Spleen (tissue), 11 donors: ENCODE measurements around the gene SNX30. TPM values are rescaled to one million over a fixed set of nuclear protein-coding genes. Genes with fewer than 3 reads are reported as not detected.

Experiments used
- DNase-seq: peaks from one replicate; pipeline ENCODE4 v3.0.0-alpha.2; 2020
- H3K27ac ChIP-seq, 8 donors: fragments of 200-600 bp; sonication (generic) in 7 of 8; 1 replicate in 4 of 8; 2 replicates in 4 of 8; pipeline versions ENCODE4 v1.5.0 to v1.8.0; 2016 to 2021; ENCODE audit warnings: inconsistent platforms in 4 of 8, mild to moderate bottlenecking in 4 of 8, moderate library complexity in 1 of 8
- H3K27me3 ChIP-seq, 7 donors: fragments of 200-600 bp; sonication (generic) in 6 of 7; replicated peaks in 1 of 7; 1 replicate in 4 of 7; 2 replicates in 3 of 7; pipeline versions ENCODE4 v1.5.0 to v1.8.0; 2016 to 2021; ENCODE audit warnings: inconsistent platforms in 3 of 7, mild to moderate bottlenecking in 1 of 7
- H3K36me3 ChIP-seq, 6 donors: fragments of 200-600 bp; sonication (generic) in 5 of 6; 1 replicate in 4 of 6; 2 replicates in 2 of 6; pipeline versions ENCODE4 v1.5.0 to v1.8.0; 2016 to 2021; ENCODE audit warnings: inconsistent platforms in 2 of 6
- H3K4me1 ChIP-seq, 6 donors: fragments of 200-600 bp; sonication (generic) in 5 of 6; 1 replicate in 3 of 6; 2 replicates in 3 of 6; pipeline versions ENCODE4 v1.5.0 to v1.8.0; 2016 to 2021; ENCODE audit warnings: inconsistent platforms in 3 of 6
- H3K4me3 ChIP-seq, 8 donors: fragments of 200-600 bp; sonication (generic) in 7 of 8; 1 replicate in 4 of 8; 2 replicates in 4 of 8; pipeline versions ENCODE4 v1.5.0 to v1.8.0; 2016 to 2021; ENCODE audit warnings: inconsistent platforms in 4 of 8, mild to moderate bottlenecking in 4 of 8, moderate library complexity in 2 of 8
- H3K9me3 ChIP-seq, 8 donors: fragments of 200-600 bp; sonication (generic) in 7 of 8; 1 replicate in 4 of 8; 2 replicates in 4 of 8; pipeline versions ENCODE4 v1.5.0 to v1.8.0; 2016 to 2021; ENCODE audit warnings: inconsistent platforms in 4 of 8
- POLR2A ChIP-seq, 3 donors: fragments of 450-650 bp; IDR thresholded peaks; one replicate each; pipeline ENCODE4 v1.5.1; 2017; ENCODE audit warnings: antibody characterized with exemption in 3 of 3, mild to moderate bottlenecking in 1 of 3
- POLR2AphosphoS5 ChIP-seq, 3 donors: sonication (generic); formaldehyde crosslinking; IDR thresholded peaks; one replicate each; pipeline ENCODE4 v1.5.1; 2017; ENCODE audit warnings: antibody characterized with exemption in 3 of 3
- WGBS, 5 donors: extraction: QIAGEN DNeasy Blood & Tissue Kit in 3 of 5; methylation state at CpG; one replicate each; pipeline versions ENCODE4 v1.1.5 to v1.1.7; 2013 to 2018; 5-methylcytosine and 5-hydroxymethylcytosine counted together
- intact Hi-C: fragments of 100-400 bp; cut with DNase I; formaldehyde crosslinking; loops from one replicate; pipeline ENCODE4 v1.15.0; 2023; ENCODE audit warnings: low total_unique reads
- polyA plus RNA-seq, 3 donors: library from polyadenylated mRNA; stranded (reverse); fragments of 200-250 nt; gene quantifications; one replicate each; pipeline ENCODE4 v1.2.1, GENCODE V29; 2013
- total RNA-seq, 7 donors: library from RNA; depleted of rRNA in 3 of 7; stranded (reverse); fragments of >200 nt in 3 of 7; fragmentation: NEBNext Ultra II Directional in 4 of 7; extraction: Animal tissue kit (Norgen Biotek cat#: 25700) in 4 of 7; gene quantifications; one replicate each; pipeline versions ENCODE4 v1.1.0 to v1.2.1, GENCODE V29; 2016 to 2021
- TF ChIP-seq, protein P1 (sequence below), 11 experiments: fragments of 200-600 bp in 7 of 11; fragments of 450-650 bp in 4 of 11; sonication (generic) in 4 of 11; IDR thresholded peaks in 8 of 11; conservative IDR thresholded peaks in 3 of 11; 1 replicate in 7 of 11; 2 replicates in 4 of 11; pipeline versions ENCODE4 v1.4.0 to v1.8.0; 2016 to 2021; ENCODE audit warnings: antibody characterized with exemption in 11 of 11, inconsistent platforms in 4 of 11, mild to moderate bottlenecking in 1 of 11
- donor health status: healthy with polysubstance abuse.
- donor health status: DM: no; HTN: no; CAD: no; lungs with moderate emphysema.
- donor health status: DM: no; HTN: no; CAD: no.
- donor health status: Bipolar disorder and iron deficiency.
- donor health status: healthy.
- donor health status: DM: no; HTN: no; CAD: no.
- donor health status: DM: yes; HTN: yes; CAD: no.

The SNX30 gene
- total and polyA plus RNA-seq, 10 donors = 1.2 to 23.3 (median 14.6) TPM

DNA sequence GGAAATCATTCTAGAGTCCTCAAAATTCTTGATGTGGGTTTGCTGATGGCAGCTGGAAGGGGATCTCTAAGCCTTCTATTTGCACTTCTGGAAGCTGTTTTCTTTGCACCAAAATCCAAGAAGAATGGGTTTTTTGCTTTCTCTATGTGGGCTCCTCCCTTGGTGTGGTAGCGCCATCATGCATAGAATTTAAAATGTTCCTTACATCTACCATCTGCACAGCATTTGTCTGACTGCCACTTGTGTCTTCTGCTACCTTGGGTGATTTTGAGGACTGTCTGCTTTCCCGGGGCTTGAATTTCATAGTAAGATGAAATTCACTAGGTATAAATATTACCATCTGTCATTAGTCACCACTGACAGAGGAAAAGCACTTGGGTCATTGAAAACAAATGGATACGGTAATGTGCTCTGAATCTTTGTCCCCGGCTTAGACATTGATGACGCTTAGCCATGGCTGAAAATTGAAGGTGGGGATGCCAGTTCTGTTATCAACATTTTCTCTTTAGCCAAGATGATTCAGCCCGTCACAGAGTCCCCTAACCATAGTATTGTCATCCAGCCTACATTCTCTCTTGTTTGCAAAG is 30.0 kb downstream of the SNX30 start:
- 92 to 96% (median 95%) methylated on average over 6 of the region's 6 CpGs for WGBS, 5 donors
- Histone ChIP-seq H3K27ac (no peak overlapping the region), H3K27me3 (no peaks in the 10 kb centered on the region), H3K9me3 (no peaks in the 10 kb centered on the region), H3K4me1 (peaks cover 0 to 19% (median 0%) of the 10 kb centered on the region in 6 donors), H3K36me3 (no peaks in the 10 kb centered on the region), H3K4me3 (no peak overlapping the region)
- no peak for DNase-seq
- TF ChIP-seq POLR2AphosphoS5 (IDR thresholded peaks at IDR 0.05) (no peak), POLR2A (IDR thresholded peaks at IDR 0.05) (no peak)
- TF ChIP-seq, protein P1, sequence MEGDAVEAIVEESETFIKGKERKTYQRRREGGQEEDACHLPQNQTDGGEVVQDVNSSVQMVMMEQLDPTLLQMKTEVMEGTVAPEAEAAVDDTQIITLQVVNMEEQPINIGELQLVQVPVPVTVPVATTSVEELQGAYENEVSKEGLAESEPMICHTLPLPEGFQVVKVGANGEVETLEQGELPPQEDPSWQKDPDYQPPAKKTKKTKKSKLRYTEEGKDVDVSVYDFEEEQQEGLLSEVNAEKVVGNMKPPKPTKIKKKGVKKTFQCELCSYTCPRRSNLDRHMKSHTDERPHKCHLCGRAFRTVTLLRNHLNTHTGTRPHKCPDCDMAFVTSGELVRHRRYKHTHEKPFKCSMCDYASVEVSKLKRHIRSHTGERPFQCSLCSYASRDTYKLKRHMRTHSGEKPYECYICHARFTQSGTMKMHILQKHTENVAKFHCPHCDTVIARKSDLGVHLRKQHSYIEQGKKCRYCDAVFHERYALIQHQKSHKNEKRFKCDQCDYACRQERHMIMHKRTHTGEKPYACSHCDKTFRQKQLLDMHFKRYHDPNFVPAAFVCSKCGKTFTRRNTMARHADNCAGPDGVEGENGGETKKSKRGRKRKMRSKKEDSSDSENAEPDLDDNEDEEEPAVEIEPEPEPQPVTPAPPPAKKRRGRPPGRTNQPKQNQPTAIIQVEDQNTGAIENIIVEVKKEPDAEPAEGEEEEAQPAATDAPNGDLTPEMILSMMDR (IDR thresholded peaks at IDR 0.05 in 8 of 11, conservative IDR thresholded peaks at IDR 0.05 in 3 of 11) = no peak
- intact Hi-C loops = no loop called here

GRCh38 chr9:112782218-112782617 is 31.7 kb downstream of the SNX30 start:
- no peak overlapping the region for H3K27ac ChIP-seq
- H3K27me3 ChIP-seq = no peaks in the 10 kb centered on the region
- 94 to 100% (median 97%) methylated on average over 1 of the region's 1 CpG for WGBS, 5 donors
- H3K36me3 ChIP-seq = no peaks in the 10 kb centered on the region
- no peak for DNase-seq
- peaks cover 0 to 27% (median 4%) of the 10 kb centered on the region in 6 donors for H3K4me1 ChIP-seq
- TF ChIP-seq POLR2A (IDR thresholded peaks at IDR 0.05) (no peak), POLR2AphosphoS5 (IDR thresholded peaks at IDR 0.05) (no peak)
- TF ChIP-seq, protein P1 (IDR thresholded peaks at IDR 0.05 in 8 of 11, conservative IDR thresholded peaks at IDR 0.05 in 3 of 11) = no peak
- H3K9me3 ChIP-seq = no peaks in the 10 kb centered on the region
- intact Hi-C loops = no loop called here
- no peak overlapping the region for H3K4me3 ChIP-seq

DNA sequence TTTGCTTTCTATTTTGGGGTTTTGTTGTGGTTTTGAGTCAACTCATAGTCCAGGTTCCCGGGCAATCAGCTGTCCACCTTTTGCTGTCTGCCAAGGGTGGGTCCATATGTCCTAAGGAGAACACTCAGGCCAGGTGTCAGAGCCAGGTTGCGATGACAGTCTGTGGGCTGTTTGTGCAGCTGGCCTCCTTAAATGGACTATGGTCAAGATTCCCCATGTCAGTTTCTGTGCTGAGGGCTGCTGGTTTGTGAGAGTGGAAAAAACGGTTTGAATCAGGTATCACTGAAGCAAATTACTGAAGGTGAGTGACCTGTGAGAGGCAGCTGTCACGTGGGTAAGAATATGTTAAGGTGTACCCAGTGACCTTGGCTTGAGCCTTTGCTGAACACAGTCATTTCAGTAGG is 33.0 kb downstream of the SNX30 start:
- Histone ChIP-seq H3K9me3 (no peaks in the 10 kb centered on the region), H3K4me1 (peaks cover 0 to 36% (median 9%) of the 10 kb centered on the region in 6 donors), H3K27me3 (no peaks in the 10 kb centered on the region), H3K27ac (no peak overlapping the region), H3K4me3 (no peak overlapping the region), H3K36me3 (no peaks in the 10 kb centered on the region)
- intact Hi-C loops = no loop called here
- no peak for TF ChIP-seq POLR2A (IDR thresholded peaks at IDR 0.05)
- TF ChIP-seq, protein P1 (IDR thresholded peaks at IDR 0.05 in 8 of 11, conservative IDR thresholded peaks at IDR 0.05 in 3 of 11) = no peak
- TF ChIP-seq POLR2AphosphoS5 (IDR thresholded peaks at IDR 0.05) = no peak
- DNase-seq = no peak
- 63 to 83% (median 77%) methylated on average over 4 of the region's 4 CpGs for WGBS, 5 donors

- TF ChIP-seq POLR2AphosphoS5 (IDR thresholded peaks at IDR 0.05) = no peak
- TF ChIP-seq, protein P1 (IDR thresholded peaks at IDR 0.05 in 8 of 11, conservative IDR thresholded peaks at IDR 0.05 in 3 of 11) = no peak
- TF ChIP-seq POLR2A (IDR thresholded peaks at IDR 0.05) = no peak
- no peak overlapping the region for H3K4me3 ChIP-seq
- intact Hi-C loops = no loop called here
- H3K36me3 ChIP-seq = no peaks in the 10 kb centered on the region
- DNase-seq = no peak
- H3K27me3 ChIP-seq = no peaks in the 10 kb centered on the region
- H3K4me1 ChIP-seq = peaks cover 0 to 36% (median 9%) of the 10 kb centered on the region in 6 donors
- H3K9me3 ChIP-seq = no peaks in the 10 kb centered on the region
- 49 to 62% (median 54%) methylated on average over 7 of the region's 7 CpGs for WGBS, 5 donors
- H3K27ac ChIP-seq = no peak overlapping the region
Observed at GRCh38 chr9:112784020-112784785, 33.6 kb downstream of the SNX30 start.
